ENCODE measurements around the gene PPP1R9B. TPM values are rescaled to one million over a fixed set of nuclear protein-coding genes. Genes with fewer than 3 reads are reported as not detected.

The PPP1R9B gene
- total RNA-seq, 1 experiment from 2014 or later: 21.7 TPM

DNA sequence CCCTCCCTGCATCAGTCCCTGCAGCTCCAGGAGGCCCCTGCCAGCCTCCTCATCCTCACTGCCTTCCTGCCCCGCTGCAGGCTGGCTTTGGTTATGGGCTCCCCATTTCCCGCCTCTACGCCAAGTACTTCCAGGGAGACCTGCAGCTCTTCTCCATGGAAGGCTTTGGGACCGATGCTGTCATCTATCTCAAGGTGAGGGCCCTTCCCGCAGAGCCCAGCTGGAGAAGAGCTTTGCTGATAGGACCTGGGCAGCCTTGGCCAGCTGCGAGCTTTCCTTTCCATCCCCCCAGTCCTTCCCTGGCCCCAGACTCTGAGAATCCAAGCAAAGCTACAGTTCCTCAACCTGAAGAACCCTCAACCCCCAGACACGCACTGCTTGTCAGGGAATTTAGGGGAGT is 41.3 kb downstream of the PPP1R9B start (continued):
- TF ChIP-seq, protein P1, sequence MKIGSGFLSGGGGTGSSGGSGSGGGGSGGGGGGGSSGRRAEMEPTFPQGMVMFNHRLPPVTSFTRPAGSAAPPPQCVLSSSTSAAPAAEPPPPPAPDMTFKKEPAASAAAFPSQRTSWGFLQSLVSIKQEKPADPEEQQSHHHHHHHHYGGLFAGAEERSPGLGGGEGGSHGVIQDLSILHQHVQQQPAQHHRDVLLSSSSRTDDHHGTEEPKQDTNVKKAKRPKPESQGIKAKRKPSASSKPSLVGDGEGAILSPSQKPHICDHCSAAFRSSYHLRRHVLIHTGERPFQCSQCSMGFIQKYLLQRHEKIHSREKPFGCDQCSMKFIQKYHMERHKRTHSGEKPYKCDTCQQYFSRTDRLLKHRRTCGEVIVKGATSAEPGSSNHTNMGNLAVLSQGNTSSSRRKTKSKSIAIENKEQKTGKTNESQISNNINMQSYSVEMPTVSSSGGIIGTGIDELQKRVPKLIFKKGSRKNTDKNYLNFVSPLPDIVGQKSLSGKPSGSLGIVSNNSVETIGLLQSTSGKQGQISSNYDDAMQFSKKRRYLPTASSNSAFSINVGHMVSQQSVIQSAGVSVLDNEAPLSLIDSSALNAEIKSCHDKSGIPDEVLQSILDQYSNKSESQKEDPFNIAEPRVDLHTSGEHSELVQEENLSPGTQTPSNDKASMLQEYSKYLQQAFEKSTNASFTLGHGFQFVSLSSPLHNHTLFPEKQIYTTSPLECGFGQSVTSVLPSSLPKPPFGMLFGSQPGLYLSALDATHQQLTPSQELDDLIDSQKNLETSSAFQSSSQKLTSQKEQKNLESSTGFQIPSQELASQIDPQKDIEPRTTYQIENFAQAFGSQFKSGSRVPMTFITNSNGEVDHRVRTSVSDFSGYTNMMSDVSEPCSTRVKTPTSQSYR (CRISPR knock-in tag; IDR thresholded peaks at IDR 0.05): no peak
- TF ChIP-seq, protein P2, sequence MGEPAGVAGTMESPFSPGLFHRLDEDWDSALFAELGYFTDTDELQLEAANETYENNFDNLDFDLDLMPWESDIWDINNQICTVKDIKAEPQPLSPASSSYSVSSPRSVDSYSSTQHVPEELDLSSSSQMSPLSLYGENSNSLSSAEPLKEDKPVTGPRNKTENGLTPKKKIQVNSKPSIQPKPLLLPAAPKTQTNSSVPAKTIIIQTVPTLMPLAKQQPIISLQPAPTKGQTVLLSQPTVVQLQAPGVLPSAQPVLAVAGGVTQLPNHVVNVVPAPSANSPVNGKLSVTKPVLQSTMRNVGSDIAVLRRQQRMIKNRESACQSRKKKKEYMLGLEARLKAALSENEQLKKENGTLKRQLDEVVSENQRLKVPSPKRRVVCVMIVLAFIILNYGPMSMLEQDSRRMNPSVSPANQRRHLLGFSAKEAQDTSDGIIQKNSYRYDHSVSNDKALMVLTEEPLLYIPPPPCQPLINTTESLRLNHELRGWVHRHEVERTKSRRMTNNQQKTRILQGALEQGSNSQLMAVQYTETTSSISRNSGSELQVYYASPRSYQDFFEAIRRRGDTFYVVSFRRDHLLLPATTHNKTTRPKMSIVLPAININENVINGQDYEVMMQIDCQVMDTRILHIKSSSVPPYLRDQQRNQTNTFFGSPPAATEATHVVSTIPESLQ (CRISPR knock-in tag; IDR thresholded peaks at IDR 0.05): no peak
- TF ChIP-seq NFATC4 (CRISPR knock-in tag; IDR thresholded peaks at IDR 0.05) (no peak), CBFB (CRISPR knock-in tag; IDR thresholded peaks at IDR 0.05; ENCODE audit: low read depth) (no peak), EMX1 (CRISPR knock-in tag; IDR thresholded peaks at IDR 0.05) (no peak)
- TF ChIP-seq, protein P3, sequence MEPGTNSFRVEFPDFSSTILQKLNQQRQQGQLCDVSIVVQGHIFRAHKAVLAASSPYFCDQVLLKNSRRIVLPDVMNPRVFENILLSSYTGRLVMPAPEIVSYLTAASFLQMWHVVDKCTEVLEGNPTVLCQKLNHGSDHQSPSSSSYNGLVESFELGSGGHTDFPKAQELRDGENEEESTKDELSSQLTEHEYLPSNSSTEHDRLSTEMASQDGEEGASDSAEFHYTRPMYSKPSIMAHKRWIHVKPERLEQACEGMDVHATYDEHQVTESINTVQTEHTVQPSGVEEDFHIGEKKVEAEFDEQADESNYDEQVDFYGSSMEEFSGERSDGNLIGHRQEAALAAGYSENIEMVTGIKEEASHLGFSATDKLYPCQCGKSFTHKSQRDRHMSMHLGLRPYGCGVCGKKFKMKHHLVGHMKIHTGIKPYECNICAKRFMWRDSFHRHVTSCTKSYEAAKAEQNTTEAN (CRISPR knock-in tag; IDR thresholded peaks at IDR 0.05): no peak
- TF ChIP-seq, protein P4, sequence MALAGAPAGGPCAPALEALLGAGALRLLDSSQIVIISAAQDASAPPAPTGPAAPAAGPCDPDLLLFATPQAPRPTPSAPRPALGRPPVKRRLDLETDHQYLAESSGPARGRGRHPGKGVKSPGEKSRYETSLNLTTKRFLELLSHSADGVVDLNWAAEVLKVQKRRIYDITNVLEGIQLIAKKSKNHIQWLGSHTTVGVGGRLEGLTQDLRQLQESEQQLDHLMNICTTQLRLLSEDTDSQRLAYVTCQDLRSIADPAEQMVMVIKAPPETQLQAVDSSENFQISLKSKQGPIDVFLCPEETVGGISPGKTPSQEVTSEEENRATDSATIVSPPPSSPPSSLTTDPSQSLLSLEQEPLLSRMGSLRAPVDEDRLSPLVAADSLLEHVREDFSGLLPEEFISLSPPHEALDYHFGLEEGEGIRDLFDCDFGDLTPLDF (CRISPR knock-in tag; IDR thresholded peaks at IDR 0.05): no peak

DNA sequence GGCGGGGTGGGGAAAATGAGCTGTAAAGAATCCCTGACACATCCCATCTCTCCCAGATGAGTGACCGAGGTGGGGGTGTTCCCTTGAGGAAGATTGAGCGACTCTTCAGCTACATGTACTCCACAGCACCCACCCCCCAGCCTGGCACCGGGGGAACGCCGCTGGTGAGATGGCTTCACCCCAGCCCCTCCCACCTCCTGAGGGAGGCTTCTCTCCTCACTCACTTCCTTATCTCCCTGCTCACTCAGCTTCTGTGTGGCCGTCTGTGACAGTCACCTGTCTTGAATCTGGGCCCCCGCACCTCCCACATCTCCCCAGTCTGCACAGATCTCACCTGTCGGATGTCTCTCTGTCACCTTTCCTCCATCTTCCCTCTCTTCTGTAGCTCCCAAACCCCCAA is 41.9 kb downstream of the PPP1R9B start:
- POLR2A ChIA-PET: interaction anchor here (0.6 kb wide), 1 partner anchor 23 kb away, joined by 6 read pairs; no protein-coding TSS in a partner anchor
- CTCF ChIA-PET: interaction anchor here (1.2 to 8.4 kb wide), 5 partner anchors 9 to 81 kb away, joined by 3 to 118 read pairs (median 3); partner anchors contain the start of gene PDK2
- no peaks in the 10 kb centered on the region for H3K27me3 Mint-ChIP-seq (ENCODE audit: low read depth)

More for the DNA sequence above, 41.9 kb downstream of the PPP1R9B start:
- Mint-ChIP-seq H3K9me3 (no peaks in the 10 kb centered on the region), H3K4me3 (no peak overlapping the region), H3K27ac (no peak overlapping the region), H3K36me3 (no peaks in the 10 kb centered on the region), H3K4me1 (peaks cover 4% of the 10 kb centered on the region; the same call in 1 of the 2 replicates)
- no peak for DNase-seq (ENCODE audit: low spot score)
- TF ChIP-seq CBFB (CRISPR knock-in tag; IDR thresholded peaks at IDR 0.05; ENCODE audit: low read depth) (no peak), CREB1 (CRISPR knock-in tag; IDR thresholded peaks at IDR 0.05) (no peak)
- TF ChIP-seq, protein P5, sequence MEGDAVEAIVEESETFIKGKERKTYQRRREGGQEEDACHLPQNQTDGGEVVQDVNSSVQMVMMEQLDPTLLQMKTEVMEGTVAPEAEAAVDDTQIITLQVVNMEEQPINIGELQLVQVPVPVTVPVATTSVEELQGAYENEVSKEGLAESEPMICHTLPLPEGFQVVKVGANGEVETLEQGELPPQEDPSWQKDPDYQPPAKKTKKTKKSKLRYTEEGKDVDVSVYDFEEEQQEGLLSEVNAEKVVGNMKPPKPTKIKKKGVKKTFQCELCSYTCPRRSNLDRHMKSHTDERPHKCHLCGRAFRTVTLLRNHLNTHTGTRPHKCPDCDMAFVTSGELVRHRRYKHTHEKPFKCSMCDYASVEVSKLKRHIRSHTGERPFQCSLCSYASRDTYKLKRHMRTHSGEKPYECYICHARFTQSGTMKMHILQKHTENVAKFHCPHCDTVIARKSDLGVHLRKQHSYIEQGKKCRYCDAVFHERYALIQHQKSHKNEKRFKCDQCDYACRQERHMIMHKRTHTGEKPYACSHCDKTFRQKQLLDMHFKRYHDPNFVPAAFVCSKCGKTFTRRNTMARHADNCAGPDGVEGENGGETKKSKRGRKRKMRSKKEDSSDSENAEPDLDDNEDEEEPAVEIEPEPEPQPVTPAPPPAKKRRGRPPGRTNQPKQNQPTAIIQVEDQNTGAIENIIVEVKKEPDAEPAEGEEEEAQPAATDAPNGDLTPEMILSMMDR (IDR thresholded peaks at IDR 0.05): no peak
- TF ChIP-seq, protein P6, sequence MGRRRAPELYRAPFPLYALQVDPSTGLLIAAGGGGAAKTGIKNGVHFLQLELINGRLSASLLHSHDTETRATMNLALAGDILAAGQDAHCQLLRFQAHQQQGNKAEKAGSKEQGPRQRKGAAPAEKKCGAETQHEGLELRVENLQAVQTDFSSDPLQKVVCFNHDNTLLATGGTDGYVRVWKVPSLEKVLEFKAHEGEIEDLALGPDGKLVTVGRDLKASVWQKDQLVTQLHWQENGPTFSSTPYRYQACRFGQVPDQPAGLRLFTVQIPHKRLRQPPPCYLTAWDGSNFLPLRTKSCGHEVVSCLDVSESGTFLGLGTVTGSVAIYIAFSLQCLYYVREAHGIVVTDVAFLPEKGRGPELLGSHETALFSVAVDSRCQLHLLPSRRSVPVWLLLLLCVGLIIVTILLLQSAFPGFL (CRISPR knock-in tag; IDR thresholded peaks at IDR 0.05; ENCODE audit: borderline replicate concordance): no peak
- ATAC-seq: no peak

Measured in WTC11 (cell line).